Liver (tissue), 9 donors: ENCODE data around the gene CTXN1. TPM values are rescaled to one million over a fixed set of nuclear protein-coding genes. Genes with fewer than 3 reads are reported as not detected.

Experiments
- DNase-seq: peaks from one replicate; pipeline ENCODE4 v3.0.0-alpha.2; 2017; ENCODE audit warnings: low spot score
- H3K27ac ChIP-seq, 2 donors: one replicate each; pipeline ENCODE4 v1.7.0; 2013; ENCODE audit warnings: inconsistent platforms in 2 of 2, low read length in 2 of 2, control low read depth in 1 of 2, low read depth in 1 of 2, mild to moderate bottlenecking in 1 of 2
- H3K27me3 ChIP-seq, 4 donors: one replicate each; pipeline versions ENCODE4 v1.6.1 to v1.7.0; 2013; ENCODE audit warnings: low read length in 3 of 4, inconsistent platforms in 1 of 4, mild to moderate bottlenecking in 1 of 4, moderate library complexity in 1 of 4; ENCODE audit not compliant: control insufficient read depth in 4 of 4, insufficient read depth in 4 of 4
- H3K36me3 ChIP-seq, 4 donors: one replicate each; pipeline versions ENCODE4 v1.6.1 to v1.7.0; 2013; ENCODE audit warnings: low read length in 3 of 4, mild to moderate bottlenecking in 3 of 4, low read depth in 1 of 4, moderate library complexity in 1 of 4; ENCODE audit not compliant: control insufficient read depth in 4 of 4, insufficient read depth in 3 of 4
- H3K4me1 ChIP-seq, 4 donors: one replicate each; pipeline versions ENCODE4 v1.6.1 to v1.7.0; 2013; ENCODE audit warnings: low read length in 3 of 4, mild to moderate bottlenecking in 3 of 4, moderate library complexity in 1 of 4; ENCODE audit not compliant: control insufficient read depth in 4 of 4, insufficient read depth in 4 of 4
- H3K4me3 ChIP-seq, 3 donors: one replicate each; pipeline versions ENCODE4 v1.6.1 to v1.7.0; 2013; ENCODE audit warnings: low read length in 3 of 3, control low read depth in 1 of 3, low read depth in 1 of 3, mild to moderate bottlenecking in 1 of 3
- H3K9ac ChIP-seq, 2 donors: one replicate each; pipeline ENCODE4 v1.7.0; 2013; ENCODE audit warnings: low read length in 2 of 2, mild to moderate bottlenecking in 2 of 2, moderate library complexity in 2 of 2, control low read depth in 1 of 2, low read depth in 1 of 2
- H3K9me3 ChIP-seq, 4 donors: one replicate each; pipeline versions ENCODE4 v1.6.1 to v1.7.0; 2013; ENCODE audit warnings: low read length in 3 of 4; ENCODE audit not compliant: control insufficient read depth in 4 of 4
- EGR1 ChIP-seq, 2 donors: IDR thresholded peaks; 2 replicates each; pipeline ENCODE4 v1.6.1; 2016 to 2018; ENCODE audit warnings: antibody characterized with exemption in 2 of 2, low read depth in 2 of 2
- FOXA2 ChIP-seq: IDR thresholded peaks from 2 replicates; pipeline ENCODE4 v1.6.1; 2016; ENCODE audit warnings: antibody characterized with exemption
- HNF4A ChIP-seq, 2 donors: conservative IDR thresholded peaks; 2 replicates each; pipeline ENCODE4 v1.6.1; 2016; ENCODE audit warnings: antibody characterized with exemption in 2 of 2, mild to moderate bottlenecking in 2 of 2
- HNF4G ChIP-seq: IDR thresholded peaks from 2 replicates; pipeline ENCODE4 v1.6.1; 2016; ENCODE audit warnings: antibody characterized with exemption
- JUND ChIP-seq, 2 donors: IDR thresholded peaks; 2 replicates each; pipeline ENCODE4 v1.6.1; 2016; ENCODE audit warnings: antibody characterized with exemption in 2 of 2
- NR2F2 ChIP-seq: IDR thresholded peaks from 2 replicates; pipeline ENCODE4 v1.6.1; 2016; ENCODE audit warnings: antibody characterized with exemption
- REST ChIP-seq: IDR thresholded peaks from 2 replicates; pipeline ENCODE4 v1.6.1; 2016; ENCODE audit warnings: antibody characterized with exemption, mild to moderate bottlenecking
- RXRA ChIP-seq, 2 donors: IDR thresholded peaks; 2 replicates each; pipeline ENCODE4 v1.6.1; 2017 to 2018; ENCODE audit warnings: antibody characterized with exemption in 2 of 2, mild to moderate bottlenecking in 1 of 2
- SP1 ChIP-seq: IDR thresholded peaks from 2 replicates; pipeline ENCODE4 v1.6.1; 2018; ENCODE audit warnings: antibody characterized with exemption, mild to moderate bottlenecking
- TAF1 ChIP-seq: conservative IDR thresholded peaks from 2 replicates; pipeline ENCODE4 v1.6.1; 2016; ENCODE audit warnings: antibody characterized with exemption, mild to moderate bottlenecking
- YY1 ChIP-seq: IDR thresholded peaks from 2 replicates; pipeline ENCODE4 v1.6.1; 2016; ENCODE audit warnings: antibody characterized with exemption, mild to moderate bottlenecking
- ZBTB33 ChIP-seq: IDR thresholded peaks from 2 replicates; pipeline ENCODE4 v1.6.1; 2016; ENCODE audit warnings: antibody characterized with exemption
- WGBS: extraction: QIAGEN DNeasy Blood & Tissue Kit; methylation state at CpG from one replicate; pipeline ENCODE4 v1.1.7; 2013; 5-methylcytosine and 5-hydroxymethylcytosine counted together
- polyA plus RNA-seq, 2 donors: library from polyadenylated mRNA; stranded (reverse) in 1 of 2; unstranded in 1 of 2; fragments of 200-250 nt in 1 of 2; fragments of >200 nt in 1 of 2; fragmentation: Nextera tagmentation in 1 of 2; extraction: Ambion mirVana in 1 of 2; gene quantifications; one replicate each; pipeline versions ENCODE4 v1.2.1 to v1.2.3, GENCODE V29; 2013 to 2015
- total RNA-seq, 2 donors: library from RNA; depleted of rRNA; stranded (reverse); fragments of >200 nt; gene quantifications; one replicate each; pipeline ENCODE4 v1.2.3, GENCODE V29; 2014
- TF ChIP-seq, protein P1 (sequence below): IDR thresholded peaks from 2 replicates; pipeline ENCODE4 v1.6.1; 2016; ENCODE audit warnings: antibody characterized with exemption
- TF ChIP-seq, protein P2 (sequence below): fragments of 150-350 bp; IDR thresholded peaks from 2 replicates; pipeline ENCODE4 v1.5.1; 2017; ENCODE audit warnings: improper control_type of control experiment, low read depth, low read length; ENCODE audit not compliant: missing input control
- TF ChIP-seq, protein P3 (sequence below): IDR thresholded peaks from 2 replicates; pipeline ENCODE4 v1.6.1; 2016; ENCODE audit warnings: antibody characterized with exemption
- donor health status: healthy.
- donor health status: healthy.
- donor health status: healthy.
- donor health status: healthy.
- donor health status: healthy.

The CTXN1 gene
- total and polyA plus RNA-seq, 4 donors, result 0.07 to 0.14 (median 0.08) TPM; not detected in 1

DNA sequence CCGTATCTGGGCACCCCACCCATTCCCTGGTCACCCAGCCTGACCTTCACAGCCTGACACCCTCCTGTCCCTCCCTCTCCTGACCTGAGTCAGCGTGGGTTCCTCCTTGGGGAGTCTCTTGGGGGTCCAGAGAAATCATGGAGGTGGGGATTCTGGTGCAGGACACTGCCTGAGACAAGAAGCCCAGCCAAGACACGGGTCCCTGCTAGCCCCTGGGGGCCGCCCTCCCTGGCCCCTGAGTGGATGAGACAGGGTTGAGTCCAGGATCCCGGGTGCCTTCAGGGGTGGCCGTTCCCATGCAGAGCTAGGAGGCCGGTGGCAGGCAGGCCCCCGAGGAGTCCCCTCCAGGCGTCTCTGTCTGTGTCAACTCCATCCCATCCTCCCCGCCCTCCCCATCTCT lies 20.7 kb downstream of the CTXN1 start (continued):
- TF ChIP-seq, protein P1, sequence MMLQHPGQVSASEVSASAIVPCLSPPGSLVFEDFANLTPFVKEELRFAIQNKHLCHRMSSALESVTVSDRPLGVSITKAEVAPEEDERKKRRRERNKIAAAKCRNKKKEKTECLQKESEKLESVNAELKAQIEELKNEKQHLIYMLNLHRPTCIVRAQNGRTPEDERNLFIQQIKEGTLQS, result no peak

DNA sequence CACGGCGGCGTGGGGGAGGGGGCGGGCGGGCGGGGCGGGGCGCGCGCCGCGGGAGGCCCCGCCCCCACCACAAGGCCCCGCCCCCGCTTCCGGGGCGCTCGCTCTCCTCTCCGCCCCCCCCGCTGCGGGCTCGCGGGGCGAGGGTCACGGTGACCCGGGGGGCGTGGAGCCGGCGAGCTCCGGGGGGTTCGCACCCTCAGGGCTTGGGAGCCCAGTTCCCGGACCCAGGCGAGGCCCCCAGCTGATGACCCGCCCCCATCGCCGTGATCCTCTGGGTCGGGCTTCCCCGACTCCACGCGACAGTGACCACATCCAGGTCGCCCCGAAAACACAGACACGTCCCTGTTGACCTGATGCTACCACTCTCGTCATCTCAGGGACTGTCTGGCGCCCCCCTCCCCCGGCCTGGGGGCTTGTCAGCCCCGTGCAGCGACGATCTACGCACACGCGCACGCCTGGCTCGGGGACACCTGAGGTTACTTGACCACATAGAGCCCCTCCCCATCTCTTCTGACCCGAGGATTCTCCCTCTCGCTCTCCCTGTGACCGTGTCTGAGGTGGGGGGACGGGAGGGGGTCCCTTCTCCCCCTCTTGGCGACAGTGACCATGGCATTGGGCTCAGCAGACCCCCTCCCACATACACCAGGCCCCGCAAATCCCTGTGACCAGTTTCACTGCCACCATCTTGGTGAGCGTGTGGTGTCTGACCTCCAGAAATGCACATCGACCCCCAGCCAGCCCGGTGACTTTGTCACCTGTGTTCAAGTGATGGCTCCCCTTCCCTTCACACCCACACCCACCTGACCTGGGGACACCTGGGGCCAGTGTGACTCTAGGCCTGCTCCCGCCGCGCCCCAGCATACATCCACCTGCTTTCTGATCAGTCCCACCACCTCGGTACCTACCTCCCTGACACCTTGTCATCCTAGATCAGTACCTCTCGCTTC lies 21.6 kb downstream of the CTXN1 start:
- H3K4me1 ChIP-seq, result peaks cover 8 to 35% (median 21%) of the 10 kb centered on the region in 4 donors
- WGBS, result 9% methylated on average over 68 of the region's 68 CpGs
- TF ChIP-seq, protein P2, sequence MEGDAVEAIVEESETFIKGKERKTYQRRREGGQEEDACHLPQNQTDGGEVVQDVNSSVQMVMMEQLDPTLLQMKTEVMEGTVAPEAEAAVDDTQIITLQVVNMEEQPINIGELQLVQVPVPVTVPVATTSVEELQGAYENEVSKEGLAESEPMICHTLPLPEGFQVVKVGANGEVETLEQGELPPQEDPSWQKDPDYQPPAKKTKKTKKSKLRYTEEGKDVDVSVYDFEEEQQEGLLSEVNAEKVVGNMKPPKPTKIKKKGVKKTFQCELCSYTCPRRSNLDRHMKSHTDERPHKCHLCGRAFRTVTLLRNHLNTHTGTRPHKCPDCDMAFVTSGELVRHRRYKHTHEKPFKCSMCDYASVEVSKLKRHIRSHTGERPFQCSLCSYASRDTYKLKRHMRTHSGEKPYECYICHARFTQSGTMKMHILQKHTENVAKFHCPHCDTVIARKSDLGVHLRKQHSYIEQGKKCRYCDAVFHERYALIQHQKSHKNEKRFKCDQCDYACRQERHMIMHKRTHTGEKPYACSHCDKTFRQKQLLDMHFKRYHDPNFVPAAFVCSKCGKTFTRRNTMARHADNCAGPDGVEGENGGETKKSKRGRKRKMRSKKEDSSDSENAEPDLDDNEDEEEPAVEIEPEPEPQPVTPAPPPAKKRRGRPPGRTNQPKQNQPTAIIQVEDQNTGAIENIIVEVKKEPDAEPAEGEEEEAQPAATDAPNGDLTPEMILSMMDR, result no peak
- TF ChIP-seq HNF4G, result no peak
- TF ChIP-seq NR2F2, result no peak
- no peak for TF ChIP-seq YY1
- DNase-seq, result no peak
- H3K4me3 ChIP-seq, result peak overlapping the region; percentile 78 to 89 (median 85)
- H3K36me3 ChIP-seq, result peaks cover 0 to 4% (median 0%) of the 10 kb centered on the region in 4 donors
- peak overlapping the region; percentile 58 to 81 for H3K27ac ChIP-seq
- H3K27me3 ChIP-seq, result no peaks in the 10 kb centered on the region
- peak overlapping the region; percentile 26 to 96 for H3K9ac ChIP-seq
- no peaks in the 10 kb centered on the region for H3K9me3 ChIP-seq

DNA sequence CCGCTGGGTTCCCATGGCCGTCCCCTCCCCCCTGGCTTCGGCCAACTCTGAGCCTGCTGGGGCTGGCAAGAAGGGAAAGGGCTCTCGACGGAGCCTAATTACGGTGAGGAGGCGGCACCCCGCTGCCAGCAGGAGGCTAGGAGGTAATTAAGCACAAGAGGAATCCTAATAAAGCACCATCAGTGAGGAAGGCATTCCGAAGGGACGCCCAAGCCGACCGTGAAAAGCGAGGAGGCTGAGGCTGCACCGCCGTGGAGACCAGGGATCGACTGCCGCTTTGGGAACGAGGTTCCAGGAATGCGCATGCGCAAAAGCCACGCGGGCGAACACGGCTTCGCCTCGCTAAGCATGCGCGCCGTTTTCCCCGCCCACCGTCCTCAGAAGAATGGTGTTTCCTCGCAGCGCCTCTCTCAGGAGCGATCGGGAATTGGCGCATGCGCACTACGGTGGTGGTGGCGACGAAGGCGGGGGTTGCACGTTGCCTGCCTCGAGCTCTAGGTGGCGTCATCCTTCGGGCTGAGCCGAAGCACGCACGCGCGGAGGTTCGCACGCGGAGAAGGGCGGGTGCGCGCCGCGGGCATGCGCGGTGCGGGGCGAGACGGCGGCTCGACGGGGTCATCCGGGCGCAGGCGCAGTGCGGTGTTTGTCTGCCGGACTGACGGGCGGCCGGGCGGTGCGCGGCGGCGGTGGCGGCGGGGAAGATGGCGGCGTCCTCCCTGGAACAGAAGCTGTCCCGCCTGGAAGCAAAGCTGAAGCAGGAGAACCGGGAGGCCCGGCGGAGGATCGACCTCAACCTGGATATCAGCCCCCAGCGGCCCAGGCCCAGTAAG lies 22.5 kb downstream of the CTXN1 start, which contains the start of gene MAP2K7:
TSS of gene MAP2K7 (plus strand) at position 634 of the 830 bp plus-strand sequence. CDS start at position 702, 68 bp downstream.
- H3K4me3 ChIP-seq, result peak within 1 kb of the TSS; percentile 78 to 89 (median 85)
- H3K36me3 ChIP-seq, result peaks cover 0 to 1% (median 0%) of the 10 kb centered on the region in 4 donors
- H3K9ac ChIP-seq, result peak within 1 kb of the TSS; percentile 26 to 96
- H3K4me1 ChIP-seq, result peaks cover 8 to 35% (median 21%) of the 10 kb centered on the region in 4 donors
- under 1% methylated on average over 89 of the region's 89 CpGs for WGBS
- peak; percentile 100 for DNase-seq
- H3K27ac ChIP-seq, result peak within 1 kb of the TSS; percentile 82 to 90
- H3K27me3 ChIP-seq, result no peaks in the 10 kb centered on the region
- H3K9me3 ChIP-seq, result no peaks in the 10 kb centered on the region
- TF ChIP-seq, protein P3, sequence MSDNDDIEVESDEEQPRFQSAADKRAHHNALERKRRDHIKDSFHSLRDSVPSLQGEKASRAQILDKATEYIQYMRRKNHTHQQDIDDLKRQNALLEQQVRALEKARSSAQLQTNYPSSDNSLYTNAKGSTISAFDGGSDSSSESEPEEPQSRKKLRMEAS, result peak; percentile 99
- TF ChIP-seq HNF4A (conservative IDR thresholded peaks at IDR 0.05) (peak in 1 of 2 donors; percentile 1), YY1 (peak; percentile 80), FOXA2 (no peak), REST (peak; percentile 26), RXRA (IDR thresholded peaks at IDR 0.05) (peak in 1 of 2 donors; percentile 28), TAF1 (no peak), NR2F2 (no peak), JUND (IDR thresholded peaks at IDR 0.05) (peak in 1 of 2 donors; percentile 66), EGR1 (IDR thresholded peaks at IDR 0.05; ENCODE audit: low read depth in 2 of 2) (peak in 1 of 2 donors; percentile 31), ZBTB33 (no peak), HNF4G (no peak), SP1 (peak; percentile 63)
- TF ChIP-seq, protein P1, result no peak
- TF ChIP-seq, protein P2, result peak; percentile 30
